DND-41 (cell line): ENCODE results near the gene ARAP1.

Experiments
- ATAC-seq: fragments of 200-7000 bp; cut with Tn5 transposase; 3 replicates; pipeline ENCODE4 v1.9.1; 2021; ENCODE audit warnings: low read depth; ENCODE audit not compliant: insufficient read depth
- DNase-seq: peaks from one replicate; pipeline ENCODE4 v3.0.0-alpha.2; 2020
- H2AFZ ChIP-seq: 2 replicates; pipeline ENCODE4 v1.6.0; 2012; ENCODE audit warnings: low read depth, low read length
- H3K27ac ChIP-seq: 2 replicates; pipeline ENCODE4 v1.5.1; 2012; ENCODE audit warnings: low read length, inconsistent platforms
- H3K27me3 ChIP-seq: fragments of 200-600 bp; sonication (generic); 2 replicates; pipeline ENCODE4 v1.6.0; 2012; ENCODE audit warnings: low read length, mild to moderate bottlenecking, inconsistent platforms; ENCODE audit not compliant: insufficient read depth, poor library complexity
- H3K36me3 ChIP-seq: 2 replicates; pipeline ENCODE4 v1.5.1; 2012; ENCODE audit warnings: low read length, inconsistent platforms; ENCODE audit not compliant: insufficient read depth
- H3K4me1 ChIP-seq: 2 replicates; pipeline ENCODE4 v1.5.1; 2012; ENCODE audit warnings: mild to moderate bottlenecking, low read length; ENCODE audit not compliant: insufficient read depth
- H3K4me2 ChIP-seq: 2 replicates; pipeline ENCODE4 v1.6.0; 2012; ENCODE audit warnings: mild to moderate bottlenecking, moderate library complexity, low read length, inconsistent platforms; ENCODE audit not compliant: insufficient read depth
- H3K4me3 ChIP-seq, 2 experiments: fragments of 200-600 bp in 1 of 2; shearing (Covaris generic) in 1 of 2; 2 replicates each; pipeline ENCODE4 v1.5.1; 2012 to 2016; ENCODE audit warnings: inconsistent platforms in 2 of 2, low read length in 2 of 2, mild to moderate bottlenecking in 2 of 2, low read depth in 1 of 2, moderate library complexity in 1 of 2
- H3K79me2 ChIP-seq: 2 replicates; pipeline ENCODE4 v1.6.0; 2012; ENCODE audit warnings: low read length, inconsistent platforms; ENCODE audit not compliant: insufficient read depth
- H3K9ac ChIP-seq: 2 replicates; pipeline ENCODE4 v1.6.0; 2012; ENCODE audit warnings: low read depth, mild to moderate bottlenecking, inconsistent platforms, low read length, moderate library complexity
- H3K9me3 ChIP-seq: 2 replicates; pipeline ENCODE4 v1.5.1; 2012; ENCODE audit warnings: low read length, moderate library complexity, mild to moderate bottlenecking, inconsistent platforms; ENCODE audit not compliant: insufficient read depth, severe bottlenecking
- H4K20me1 ChIP-seq: 2 replicates; pipeline ENCODE4 v1.6.0; 2012; ENCODE audit warnings: low read length; ENCODE audit not compliant: insufficient read depth
- EZH2 ChIP-seq: IDR thresholded peaks from 3 replicates; pipeline ENCODE4 v1.6.1; 2012; ENCODE audit warnings: borderline replicate concordance, low read depth, mild to moderate bottlenecking, moderate library complexity, low read length, inconsistent platforms; ENCODE audit not compliant: severe bottlenecking
- TF ChIP-seq, protein P1 (sequence below): IDR thresholded peaks from 2 replicates; pipeline ENCODE4 v1.5.1; 2012; ENCODE audit warnings: borderline replicate concordance, low read length, moderate library complexity, mild to moderate bottlenecking; ENCODE audit not compliant: poor library complexity, severe bottlenecking; ENCODE audit errors: extremely low read depth

The ARAP1 gene

DNA sequence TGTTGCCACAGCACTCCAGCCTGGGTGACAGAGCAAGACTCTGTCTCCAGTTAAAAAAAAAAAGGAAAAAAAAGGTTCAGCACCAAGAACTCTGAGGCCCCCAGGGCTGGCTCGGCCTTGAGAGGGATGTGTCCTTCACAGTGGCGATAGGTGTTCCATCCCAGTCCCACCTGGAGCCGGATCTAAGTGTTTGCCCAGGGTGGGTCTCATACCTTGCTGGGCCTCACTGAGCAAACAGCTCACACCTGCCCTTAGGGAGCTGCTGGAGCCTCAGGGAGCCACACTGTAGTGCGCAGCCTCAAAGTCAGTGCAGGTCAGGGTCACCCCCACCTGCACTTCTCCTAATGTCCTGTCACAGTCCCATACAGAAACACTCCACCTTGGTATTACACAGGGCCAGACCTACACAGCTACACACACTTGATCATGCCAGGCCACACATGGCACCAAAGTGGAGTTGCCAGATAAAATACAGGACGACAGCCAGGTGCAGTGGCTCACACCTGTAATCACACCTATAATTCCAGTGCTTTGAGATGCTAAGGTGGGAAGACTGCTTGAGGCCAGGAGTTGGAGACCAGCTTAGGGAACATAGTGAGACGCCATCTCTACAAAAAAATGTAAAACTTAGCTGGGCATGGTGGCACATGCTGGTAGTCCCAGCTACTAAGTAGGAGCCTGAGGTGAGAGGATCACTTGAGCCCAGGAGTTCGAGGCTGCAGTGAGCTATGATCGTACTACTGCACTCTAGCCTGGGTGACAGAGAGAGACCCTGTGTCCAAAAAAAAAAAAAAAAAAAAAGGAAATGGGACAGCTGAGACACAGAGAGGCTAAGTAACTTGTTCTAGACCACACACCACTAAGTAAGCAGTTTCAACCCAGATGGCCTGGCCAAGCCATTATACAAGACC, 34.4 kb upstream of the ARAP1 start:
- TF ChIP-seq, protein P1, sequence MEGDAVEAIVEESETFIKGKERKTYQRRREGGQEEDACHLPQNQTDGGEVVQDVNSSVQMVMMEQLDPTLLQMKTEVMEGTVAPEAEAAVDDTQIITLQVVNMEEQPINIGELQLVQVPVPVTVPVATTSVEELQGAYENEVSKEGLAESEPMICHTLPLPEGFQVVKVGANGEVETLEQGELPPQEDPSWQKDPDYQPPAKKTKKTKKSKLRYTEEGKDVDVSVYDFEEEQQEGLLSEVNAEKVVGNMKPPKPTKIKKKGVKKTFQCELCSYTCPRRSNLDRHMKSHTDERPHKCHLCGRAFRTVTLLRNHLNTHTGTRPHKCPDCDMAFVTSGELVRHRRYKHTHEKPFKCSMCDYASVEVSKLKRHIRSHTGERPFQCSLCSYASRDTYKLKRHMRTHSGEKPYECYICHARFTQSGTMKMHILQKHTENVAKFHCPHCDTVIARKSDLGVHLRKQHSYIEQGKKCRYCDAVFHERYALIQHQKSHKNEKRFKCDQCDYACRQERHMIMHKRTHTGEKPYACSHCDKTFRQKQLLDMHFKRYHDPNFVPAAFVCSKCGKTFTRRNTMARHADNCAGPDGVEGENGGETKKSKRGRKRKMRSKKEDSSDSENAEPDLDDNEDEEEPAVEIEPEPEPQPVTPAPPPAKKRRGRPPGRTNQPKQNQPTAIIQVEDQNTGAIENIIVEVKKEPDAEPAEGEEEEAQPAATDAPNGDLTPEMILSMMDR, result no peak
- TF ChIP-seq EZH2, result no peak
- no peak for DNase-seq
- no peak overlapping the region for H3K4me3 ChIP-seq
- no peaks in the 10 kb centered on the region for H3K27me3 ChIP-seq
- no peaks in the 10 kb centered on the region for H4K20me1 ChIP-seq
- H3K9me3 ChIP-seq, result no peaks in the 10 kb centered on the region
- H3K79me2 ChIP-seq, result no peaks in the 10 kb centered on the region
- no peak overlapping the region for H3K4me2 ChIP-seq
- no peaks in the 10 kb centered on the region for H3K36me3 ChIP-seq
- H3K4me1 ChIP-seq, result peaks cover 5% of the 10 kb centered on the region
- H3K9ac ChIP-seq, result no peak overlapping the region
- H2AFZ ChIP-seq, result no peak overlapping the region
- H3K27ac ChIP-seq, result no peak overlapping the region
- no peak for ATAC-seq

DNA sequence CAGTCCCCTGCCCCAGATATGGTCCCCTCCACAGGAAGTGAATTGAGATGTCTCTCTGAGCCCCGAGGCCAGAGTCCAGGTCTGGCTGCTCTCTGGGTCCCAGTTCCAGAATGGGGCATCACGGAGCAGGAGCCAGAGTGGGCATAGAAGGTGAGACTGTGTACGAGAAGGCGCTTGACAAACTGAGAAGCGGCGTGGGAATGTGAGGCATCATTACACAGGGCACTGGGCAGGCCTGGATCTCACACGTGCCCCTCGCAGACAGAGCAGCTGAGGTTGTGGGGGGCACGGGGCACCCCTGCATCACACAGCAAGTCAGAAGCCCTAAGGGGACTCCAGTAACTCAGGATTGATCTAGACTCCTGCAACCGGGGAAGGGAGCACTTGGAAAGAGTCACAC, 32.5 kb upstream of the ARAP1 start:
- peaks cover 6% of the 10 kb centered on the region for H4K20me1 ChIP-seq
- no peak overlapping the region for H2AFZ ChIP-seq
- H3K27me3 ChIP-seq, result no peaks in the 10 kb centered on the region
- H3K27ac ChIP-seq, result no peak overlapping the region
- no peaks in the 10 kb centered on the region for H3K36me3 ChIP-seq
- ATAC-seq (no peak), DNase-seq (no peak)
- H3K9me3 ChIP-seq, result no peaks in the 10 kb centered on the region
- no peak overlapping the region for H3K9ac ChIP-seq
- H3K4me1 ChIP-seq, result peaks cover 12% of the 10 kb centered on the region
- H3K4me2 ChIP-seq, result no peak overlapping the region
- no peak overlapping the region for H3K4me3 ChIP-seq
- no peaks in the 10 kb centered on the region for H3K79me2 ChIP-seq
- no peak for TF ChIP-seq EZH2
- TF ChIP-seq, protein P1, result no peak

DNA sequence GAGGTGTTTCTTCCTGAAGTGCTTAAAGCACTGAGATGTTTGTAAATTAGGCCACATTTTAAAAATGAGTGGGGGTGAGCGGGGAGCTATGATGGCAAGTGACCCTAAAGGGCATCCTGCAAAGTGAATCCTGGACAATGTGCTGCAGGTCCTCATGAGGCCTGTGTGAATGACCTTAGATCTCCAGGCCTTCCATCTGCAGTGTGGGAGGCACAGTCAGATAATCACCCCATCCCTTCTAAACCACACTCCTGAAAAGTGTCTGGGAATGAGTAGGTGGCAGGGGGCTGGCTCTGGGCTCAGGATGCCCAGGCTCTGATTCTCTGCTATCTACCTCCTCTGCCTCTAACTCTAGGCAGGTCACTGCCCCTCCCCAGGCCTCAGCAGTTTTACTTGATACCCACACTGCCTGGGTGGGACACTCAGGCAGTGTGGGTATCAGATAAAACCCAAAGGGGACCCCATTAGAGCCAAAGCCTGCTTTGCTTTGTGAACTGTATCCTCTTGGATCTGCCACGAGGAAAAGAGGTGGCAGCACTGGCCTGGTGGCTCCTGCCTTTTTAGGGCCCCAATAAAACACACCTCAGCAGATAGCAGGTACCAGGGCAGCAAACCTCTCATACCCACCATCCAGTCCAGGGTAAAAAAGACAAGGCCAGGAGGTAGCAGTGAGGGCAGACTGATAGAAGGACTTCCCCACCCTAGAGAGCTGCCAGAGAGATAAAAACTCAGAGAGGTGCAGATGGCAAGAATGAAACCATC, 31.1 kb upstream of the ARAP1 start:
- TF ChIP-seq, protein P1, result no peak
- TF ChIP-seq EZH2, result no peak
- Histone ChIP-seq H4K20me1 (peaks cover 6% of the 10 kb centered on the region), H3K79me2 (no peaks in the 10 kb centered on the region), H3K4me1 (peaks cover 12% of the 10 kb centered on the region), H2AFZ (no peak overlapping the region), H3K36me3 (no peaks in the 10 kb centered on the region), H3K4me3 (no peak overlapping the region), H3K4me2 (no peak overlapping the region), H3K9me3 (no peaks in the 10 kb centered on the region), H3K27me3 (no peaks in the 10 kb centered on the region), H3K27ac (no peak overlapping the region), H3K9ac (no peak overlapping the region)
- no peak for DNase-seq
- no peak for ATAC-seq
